Bronchial epithelial cell (primary cell): ENCODE data around the gene CELA2A. TPM values are rescaled to one million over a fixed set of nuclear protein-coding genes. Genes with fewer than 3 reads are reported as not detected.
A peak's percentile ranks its signal among the peaks of the same experiment; 100 is the strongest.

ENCODE experiments used
- DNase-seq: peaks from one replicate; pipeline ENCODE4 v3.0.0-alpha.2; 2010; ENCODE audit warnings: low read depth
- FAIRE-seq: peaks from 2 replicates; lab custom pipeline; 2011; peaks lifted over from hg19 to GRCh38; lab: Jason Lieb, UNC
- H3K27me3 ChIP-seq: 2 replicates; pipeline ENCODE4 v1.5.1; 2011; ENCODE audit warnings: low read length; ENCODE audit not compliant: control insufficient read depth, insufficient read depth
- H3K36me3 ChIP-seq: 2 replicates; pipeline ENCODE4 v1.5.1; 2011; ENCODE audit warnings: low read length; ENCODE audit not compliant: control insufficient read depth, insufficient read depth
- H3K4me3 ChIP-seq: 2 replicates; pipeline ENCODE4 v1.5.1; 2011; ENCODE audit warnings: mild to moderate bottlenecking, low read depth, low read length, control low read depth
- CTCF ChIP-seq: IDR thresholded peaks from 2 replicates; pipeline ENCODE4 v1.5.1; 2011; ENCODE audit warnings: mild to moderate bottlenecking, moderate library complexity, low read length, control low read depth, inconsistent platforms; ENCODE audit not compliant: insufficient read depth, severe bottlenecking
- total RNA-seq: library from RNA; depleted of rRNA; stranded (reverse); fragments of >200 nt; gene quantifications from 2 replicates; pipeline ENCODE4 v1.2.1, GENCODE V29; 2014

Gene CELA2A
- total RNA-seq, 1 donor from 2014 or later, result not detected

- Histone ChIP-seq H3K4me3 (peak overlapping the region; percentile 86), H3K27me3 (no peaks in the 10 kb centered on the region), H3K36me3 (peaks cover 9% of the 10 kb centered on the region)
- TF ChIP-seq CTCF, result no peak
- DNase-seq (no peak), FAIRE-seq (no peak)
These were observed 45.7 kb upstream of the CELA2A start for GRCh38 chr1:15410884-15411245.

GRCh38 chr1:15411593-15412137 lies 44.9 kb upstream of the CELA2A start:
- DNase-seq, result no peak

GRCh38 chr1:15412175-15412800 lies 44.2 kb upstream of the CELA2A start:
- DNase-seq (no peak), FAIRE-seq (no peak)
- no peaks in the 10 kb centered on the region for H3K27me3 ChIP-seq
- no peak for TF ChIP-seq CTCF
- peak overlapping the region; percentile 86 for H3K4me3 ChIP-seq
- H3K36me3 ChIP-seq, result peaks cover 9% of the 10 kb centered on the region

More at GRCh38 chr1:15411593-15412137, 44.9 kb upstream of the CELA2A start:
- Histone ChIP-seq H3K36me3 (peaks cover 9% of the 10 kb centered on the region), H3K27me3 (no peaks in the 10 kb centered on the region), H3K4me3 (peak overlapping the region; percentile 86)
- no peak for FAIRE-seq
- TF ChIP-seq CTCF, result no peak

GRCh38 chr1:15412843-15413242 lies 43.7 kb upstream of the CELA2A start:
- Histone ChIP-seq H3K4me3 (no peak overlapping the region), H3K27me3 (no peaks in the 10 kb centered on the region), H3K36me3 (peaks cover 9% of the 10 kb centered on the region)
- DNase-seq (no peak), FAIRE-seq (no peak)
- no peak for TF ChIP-seq CTCF

- no peak for DNase-seq
- no peaks in the 10 kb centered on the region for H3K27me3 ChIP-seq
- peaks cover 9% of the 10 kb centered on the region for H3K36me3 ChIP-seq
- no peak for FAIRE-seq
- TF ChIP-seq CTCF, result no peak
- no peak overlapping the region for H3K4me3 ChIP-seq
These were observed 42.7 kb upstream of the CELA2A start for GRCh38 chr1:15413563-15414444.
